Neutrophil (primary cell): ENCODE measurements around the gene ARFGEF3.

ENCODE experiments used
- H3K27ac ChIP-seq: fragments of 200-600 bp; sonication (generic); 2 replicates; pipeline ENCODE4 v1.5.1; 2016; ENCODE audit warnings: mild to moderate bottlenecking, moderate library complexity
- H3K27me3 ChIP-seq: fragments of 200-600 bp; sonication (generic); 2 replicates; pipeline ENCODE4 v1.6.0; 2016; ENCODE audit warnings: mild to moderate bottlenecking
- H3K36me3 ChIP-seq: fragments of 200-600 bp; sonication (generic); 2 replicates; pipeline ENCODE4 v1.5.1; 2017
- H3K4me1 ChIP-seq, 2 experiments: fragments of 200-600 bp in 1 of 2; sonication (generic) in 1 of 2; 1 replicate in 1 of 2; 2 replicates in 1 of 2; pipeline versions ENCODE4 v1.5.1 to v1.6.1; 2013 to 2016; ENCODE audit warnings: low read depth in 1 of 2, low read length in 1 of 2, mild to moderate bottlenecking in 1 of 2, moderate library complexity in 1 of 2; ENCODE audit not compliant: control insufficient read depth in 1 of 2, insufficient read depth in 1 of 2
- H3K4me3 ChIP-seq, 2 experiments: fragments of 200-600 bp in 1 of 2; sonication (generic) in 1 of 2; 1 replicate in 1 of 2; 2 replicates in 1 of 2; pipeline ENCODE4 v1.5.1; 2013 to 2016; ENCODE audit warnings: low read depth in 1 of 2, low read length in 1 of 2, mild to moderate bottlenecking in 1 of 2, moderate library complexity in 1 of 2
- H3K9me3 ChIP-seq: fragments of 200-600 bp; sonication (generic); 2 replicates; pipeline ENCODE4 v1.5.1; 2016
- CTCF ChIP-seq: fragments of 200-600 bp; sonication (generic); IDR thresholded peaks from 2 replicates; pipeline ENCODE4 v1.5.1; 2016; ENCODE audit warnings: antibody characterized with exemption

ARFGEF3 gene

GRCh38 chr6:138267971-138268895 is 106.5 kb downstream of the ARFGEF3 start:
- no peak for TF ChIP-seq CTCF
- Histone ChIP-seq H3K9me3 (no peaks in the 10 kb centered on the region), H3K27ac (no peak overlapping the region), H3K4me1 (no peaks in the 10 kb centered on the region), H3K4me3 (no peak overlapping the region), H3K36me3 (no peaks in the 10 kb centered on the region), H3K27me3 (no peaks in the 10 kb centered on the region)

- H3K27ac ChIP-seq = no peak overlapping the region
- H3K4me3 ChIP-seq = no peak overlapping the region
- H3K27me3 ChIP-seq = no peaks in the 10 kb centered on the region
- no peaks in the 10 kb centered on the region for H3K9me3 ChIP-seq
- TF ChIP-seq CTCF = no peak
- no peaks in the 10 kb centered on the region for H3K4me1 ChIP-seq
- no peaks in the 10 kb centered on the region for H3K36me3 ChIP-seq
These were observed 109.7 kb downstream of the ARFGEF3 start for GRCh38 chr6:138271451-138271850.

GRCh38 chr6:138272533-138273315 is 111.0 kb downstream of the ARFGEF3 start:
- Histone ChIP-seq H3K9me3 (no peaks in the 10 kb centered on the region), H3K27ac (no peak overlapping the region), H3K27me3 (no peaks in the 10 kb centered on the region), H3K36me3 (no peaks in the 10 kb centered on the region), H3K4me1 (no peaks in the 10 kb centered on the region), H3K4me3 (no peak overlapping the region)
- TF ChIP-seq CTCF = no peak

- TF ChIP-seq CTCF = no peak
- no peak overlapping the region for H3K4me3 ChIP-seq
These were observed 114.2 kb downstream of the ARFGEF3 start for GRCh38 chr6:138275976-138276375.

GRCh38 chr6:138277835-138278234 is 116.1 kb downstream of the ARFGEF3 start:
- Histone ChIP-seq H3K4me1 (no peaks in the 10 kb centered on the region), H3K27me3 (no peaks in the 10 kb centered on the region), H3K27ac (no peak overlapping the region), H3K4me3 (no peak overlapping the region), H3K9me3 (no peaks in the 10 kb centered on the region), H3K36me3 (peaks cover 3% of the 10 kb centered on the region)
- TF ChIP-seq CTCF = no peak

More at GRCh38 chr6:138275976-138276375, 114.2 kb downstream of the ARFGEF3 start:
- no peaks in the 10 kb centered on the region for H3K9me3 ChIP-seq
- H3K27ac ChIP-seq = no peak overlapping the region
- no peaks in the 10 kb centered on the region for H3K4me1 ChIP-seq
- H3K27me3 ChIP-seq = no peaks in the 10 kb centered on the region
- peaks cover 3% of the 10 kb centered on the region for H3K36me3 ChIP-seq
